ENCODE results near the gene HMSD.

HMSD gene

GRCh38 chr18:63960891-63961290 is 11.8 kb downstream of the HMSD start:
- Histone ChIP-seq H3K27ac (ENCODE audit: low read length) (no peak overlapping the region), H3K4me1 (ENCODE audit: control insufficient read depth in 1 of 2, insufficient read depth in 2 of 2, low read length in 2 of 2) (no peaks in the 10 kb centered on the region), H3K9me3 (ENCODE audit: control insufficient read depth in 1 of 2, low read length in 2 of 2) (no peaks in the 10 kb centered on the region), H3K27me3 (ENCODE audit: low read depth, low read length) (no peaks in the 10 kb centered on the region), H3K4me3 (ENCODE audit: low read depth in 1 of 2, low read length in 2 of 2) (no peak overlapping the region), H3K36me3 (ENCODE audit: control insufficient read depth in 1 of 2, insufficient read depth in 2 of 2, low read length in 2 of 2) (no peaks in the 10 kb centered on the region)

- no peaks in the 10 kb centered on the region for H3K4me1 ChIP-seq (ENCODE audit: control insufficient read depth in 1 of 2, insufficient read depth in 2 of 2, low read length in 2 of 2)
- H3K9me3 ChIP-seq (ENCODE audit: control insufficient read depth in 1 of 2, low read length in 2 of 2), result no peaks in the 10 kb centered on the region
- no peak overlapping the region for H3K4me3 ChIP-seq (ENCODE audit: low read depth in 1 of 2, low read length in 2 of 2)
- no peak overlapping the region for H3K27ac ChIP-seq (ENCODE audit: low read length)
- H3K27me3 ChIP-seq (ENCODE audit: low read depth, low read length), result no peaks in the 10 kb centered on the region
- no peaks in the 10 kb centered on the region for H3K36me3 ChIP-seq (ENCODE audit: control insufficient read depth in 1 of 2, insufficient read depth in 2 of 2, low read length in 2 of 2)
Measured at GRCh38 chr18:63961435-63961980, 12.4 kb downstream of the HMSD start.

- H3K27me3 ChIP-seq (ENCODE audit: low read depth, low read length), result no peaks in the 10 kb centered on the region
- H3K4me1 ChIP-seq (ENCODE audit: control insufficient read depth in 1 of 2, insufficient read depth in 2 of 2, low read length in 2 of 2), result no peaks in the 10 kb centered on the region
- H3K4me3 ChIP-seq (ENCODE audit: low read depth in 1 of 2, low read length in 2 of 2), result no peak overlapping the region
- H3K36me3 ChIP-seq (ENCODE audit: control insufficient read depth in 1 of 2, insufficient read depth in 2 of 2, low read length in 2 of 2), result no peaks in the 10 kb centered on the region
- H3K27ac ChIP-seq (ENCODE audit: low read length), result no peak overlapping the region
- H3K9me3 ChIP-seq (ENCODE audit: control insufficient read depth in 1 of 2, low read length in 2 of 2), result no peaks in the 10 kb centered on the region
Measured at GRCh38 chr18:63962137-63962536, 13.0 kb downstream of the HMSD start.

- Histone ChIP-seq H3K9me3 (ENCODE audit: control insufficient read depth in 1 of 2, low read length in 2 of 2) (no peaks in the 10 kb centered on the region), H3K4me1 (ENCODE audit: control insufficient read depth in 1 of 2, insufficient read depth in 2 of 2, low read length in 2 of 2) (no peaks in the 10 kb centered on the region), H3K36me3 (ENCODE audit: control insufficient read depth in 1 of 2, insufficient read depth in 2 of 2, low read length in 2 of 2) (no peaks in the 10 kb centered on the region), H3K27ac (ENCODE audit: low read length) (no peak overlapping the region), H3K27me3 (ENCODE audit: low read depth, low read length) (no peaks in the 10 kb centered on the region), H3K4me3 (ENCODE audit: low read depth in 1 of 2, low read length in 2 of 2) (no peak overlapping the region)
Measured at GRCh38 chr18:63963615-63964256, 14.6 kb downstream of the HMSD start.

- no peak overlapping the region for H3K27ac ChIP-seq (ENCODE audit: low read length)
- no peak overlapping the region for H3K4me3 ChIP-seq (ENCODE audit: low read depth in 1 of 2, low read length in 2 of 2)
- no peaks in the 10 kb centered on the region for H3K9me3 ChIP-seq (ENCODE audit: control insufficient read depth in 1 of 2, low read length in 2 of 2)
- no peaks in the 10 kb centered on the region for H3K27me3 ChIP-seq (ENCODE audit: low read depth, low read length)
- H3K36me3 ChIP-seq (ENCODE audit: control insufficient read depth in 1 of 2, insufficient read depth in 2 of 2, low read length in 2 of 2), result no peaks in the 10 kb centered on the region
- peaks cover 4 to 8% of the 10 kb centered on the region in 2 donors for H3K4me1 ChIP-seq (ENCODE audit: control insufficient read depth in 1 of 2, insufficient read depth in 2 of 2, low read length in 2 of 2)
Measured at GRCh38 chr18:63964908-63965307, 15.8 kb downstream of the HMSD start.

GRCh38 chr18:63965716-63966330 is 16.7 kb downstream of the HMSD start:
- no peaks in the 10 kb centered on the region for H3K9me3 ChIP-seq (ENCODE audit: control insufficient read depth in 1 of 2, low read length in 2 of 2)
- H3K27me3 ChIP-seq (ENCODE audit: low read depth, low read length), result no peaks in the 10 kb centered on the region
- H3K27ac ChIP-seq (ENCODE audit: low read length), result no peak overlapping the region
- H3K4me3 ChIP-seq (ENCODE audit: low read depth in 1 of 2, low read length in 2 of 2), result no peak overlapping the region
- H3K4me1 ChIP-seq (ENCODE audit: control insufficient read depth in 1 of 2, insufficient read depth in 2 of 2, low read length in 2 of 2), result peaks cover 4 to 8% of the 10 kb centered on the region in 2 donors
- H3K36me3 ChIP-seq (ENCODE audit: control insufficient read depth in 1 of 2, insufficient read depth in 2 of 2, low read length in 2 of 2), result no peaks in the 10 kb centered on the region

- no peaks in the 10 kb centered on the region for H3K9me3 ChIP-seq (ENCODE audit: control insufficient read depth in 1 of 2, low read length in 2 of 2)
- no peaks in the 10 kb centered on the region for H3K36me3 ChIP-seq (ENCODE audit: control insufficient read depth in 1 of 2, insufficient read depth in 2 of 2, low read length in 2 of 2)
- no peaks in the 10 kb centered on the region for H3K27me3 ChIP-seq (ENCODE audit: low read depth, low read length)
- H3K4me1 ChIP-seq (ENCODE audit: control insufficient read depth in 1 of 2, insufficient read depth in 2 of 2, low read length in 2 of 2), result peaks cover 4 to 8% of the 10 kb centered on the region in 2 donors
- peak within 1 kb of the TSS; percentile 60 to 67 for H3K4me3 ChIP-seq (ENCODE audit: low read depth in 1 of 2, low read length in 2 of 2)
- H3K27ac ChIP-seq (ENCODE audit: low read length), result peak within 1 kb of the TSS; percentile 78
Measured at GRCh38 chr18:63969942-63970808, 21.1 kb downstream of the HMSD start, which contains the start of gene SERPINB8. SERPINB8 (plus strand) TSS chr18:63970081; CDS start chr18:63978309, 8,228 bp downstream.

- Histone ChIP-seq H3K27ac (ENCODE audit: low read length) (peak overlapping the region; percentile 78), H3K9me3 (ENCODE audit: control insufficient read depth in 1 of 2, low read length in 2 of 2) (no peaks in the 10 kb centered on the region), H3K4me3 (ENCODE audit: low read depth in 1 of 2, low read length in 2 of 2) (peak overlapping the region; percentile 60 to 67), H3K27me3 (ENCODE audit: low read depth, low read length) (no peaks in the 10 kb centered on the region), H3K4me1 (ENCODE audit: control insufficient read depth in 1 of 2, insufficient read depth in 2 of 2, low read length in 2 of 2) (peaks cover 4 to 8% of the 10 kb centered on the region in 2 donors), H3K36me3 (ENCODE audit: control insufficient read depth in 1 of 2, insufficient read depth in 2 of 2, low read length in 2 of 2) (no peaks in the 10 kb centered on the region)
Measured at GRCh38 chr18:63970809-63971205, 21.7 kb downstream of the HMSD start.

GRCh38 chr18:63971320-63972001 is 22.4 kb downstream of the HMSD start:
- H3K36me3 ChIP-seq (ENCODE audit: control insufficient read depth in 1 of 2, insufficient read depth in 2 of 2, low read length in 2 of 2), result no peaks in the 10 kb centered on the region
- H3K9me3 ChIP-seq (ENCODE audit: control insufficient read depth in 1 of 2, low read length in 2 of 2), result no peaks in the 10 kb centered on the region
- peak overlapping the region; percentile 78 for H3K27ac ChIP-seq (ENCODE audit: low read length)
- H3K27me3 ChIP-seq (ENCODE audit: low read depth, low read length), result no peaks in the 10 kb centered on the region
- peak overlapping the region; percentile 60 to 67 for H3K4me3 ChIP-seq (ENCODE audit: low read depth in 1 of 2, low read length in 2 of 2)
- peaks cover 4 to 8% of the 10 kb centered on the region in 2 donors for H3K4me1 ChIP-seq (ENCODE audit: control insufficient read depth in 1 of 2, insufficient read depth in 2 of 2, low read length in 2 of 2)

GRCh38 chr18:63972002-63972376 is 22.9 kb downstream of the HMSD start:
- Histone ChIP-seq H3K27me3 (ENCODE audit: low read depth, low read length) (no peaks in the 10 kb centered on the region), H3K27ac (ENCODE audit: low read length) (no peak overlapping the region), H3K9me3 (ENCODE audit: control insufficient read depth in 1 of 2, low read length in 2 of 2) (no peaks in the 10 kb centered on the region), H3K36me3 (ENCODE audit: control insufficient read depth in 1 of 2, insufficient read depth in 2 of 2, low read length in 2 of 2) (no peaks in the 10 kb centered on the region), H3K4me1 (ENCODE audit: control insufficient read depth in 1 of 2, insufficient read depth in 2 of 2, low read length in 2 of 2) (peaks cover 4 to 8% of the 10 kb centered on the region in 2 donors), H3K4me3 (ENCODE audit: low read depth in 1 of 2, low read length in 2 of 2) (no peak overlapping the region)

GRCh38 chr18:63974991-63975390 is 25.9 kb downstream of the HMSD start:
- H3K27ac ChIP-seq (ENCODE audit: low read length), result no peak overlapping the region
- H3K9me3 ChIP-seq (ENCODE audit: control insufficient read depth in 1 of 2, low read length in 2 of 2), result no peaks in the 10 kb centered on the region
- peaks cover 0 to under 1% of the 10 kb centered on the region in 2 donors for H3K4me1 ChIP-seq (ENCODE audit: control insufficient read depth in 1 of 2, insufficient read depth in 2 of 2, low read length in 2 of 2)
- no peaks in the 10 kb centered on the region for H3K36me3 ChIP-seq (ENCODE audit: control insufficient read depth in 1 of 2, insufficient read depth in 2 of 2, low read length in 2 of 2)
- no peak overlapping the region for H3K4me3 ChIP-seq (ENCODE audit: low read depth in 1 of 2, low read length in 2 of 2)
- no peaks in the 10 kb centered on the region for H3K27me3 ChIP-seq (ENCODE audit: low read depth, low read length)
